Measurements from ENCODE around the gene EIF4E1B.
A peak's percentile ranks its signal among the peaks of the same experiment; 100 is the strongest.

The EIF4E1B gene

DNA sequence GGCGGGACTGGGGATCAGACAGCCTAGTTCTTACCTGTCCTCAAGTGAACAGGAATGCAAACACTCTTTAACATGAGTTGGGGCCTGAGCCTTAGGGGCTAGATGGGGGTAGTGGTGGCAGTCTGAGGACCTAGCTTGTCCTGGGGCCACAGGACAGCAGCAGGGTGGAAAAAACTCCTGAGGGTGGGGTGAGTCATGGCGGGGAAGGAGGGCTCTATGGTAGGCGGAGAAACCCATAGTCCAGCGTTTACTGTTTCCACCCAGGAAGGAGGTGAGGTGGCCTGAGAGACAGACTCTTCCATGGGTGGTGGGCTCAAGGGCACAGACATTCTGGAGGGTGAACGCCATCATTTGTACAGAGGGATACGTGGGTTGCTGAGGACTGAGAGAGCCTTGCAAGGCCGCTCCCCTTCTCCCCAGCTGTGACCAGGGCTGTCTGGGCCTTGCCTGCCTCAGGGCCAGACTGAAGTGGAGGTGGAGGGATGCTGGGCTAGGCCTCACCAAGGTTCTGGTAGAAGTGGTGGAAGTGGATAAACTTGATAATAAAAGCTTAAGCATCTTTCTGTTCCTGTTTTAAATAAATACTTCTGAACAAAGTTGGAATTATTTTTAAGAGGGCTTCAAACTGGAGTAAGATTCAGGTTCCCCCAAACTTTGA lies 15.7 kb downstream of the EIF4E1B start:
- Histone ChIP-seq H3K9ac (ENCODE audit: low read length) (no peak overlapping the region), H2BK5ac (ENCODE audit: low read depth, low read length, poor library complexity) (no peak overlapping the region), H3K27me3 (ENCODE audit: insufficient read depth, low read length) (no peaks in the 10 kb centered on the region), H3K4ac (ENCODE audit: low read depth, low read length) (no peak overlapping the region), H3K4me2 (ENCODE audit: low read length) (no peak overlapping the region), H2BK120ac (ENCODE audit: insufficient read depth, low read length, poor library complexity) (no peak overlapping the region), H3K4me3 (ENCODE audit: low read depth, low read length) (no peak overlapping the region), H4K12ac (ENCODE audit: low read depth, low read length) (no peak overlapping the region), H2BK12ac (ENCODE audit: low read length) (no peak overlapping the region), H3K27ac (ENCODE audit: low read depth, low read length) (no peak overlapping the region), H3K9me3 (ENCODE audit: insufficient read depth, low read depth, low read length) (no peaks in the 10 kb centered on the region), H4K91ac (ENCODE audit: low read depth, low read length) (peak overlapping the region; percentile 72), H3K79me2 (ENCODE audit: control insufficient read depth, insufficient read depth, low read length, poor library complexity) (peaks cover 6% of the 10 kb centered on the region), H2AFZ (ENCODE audit: insufficient read depth, low read length, poor library complexity) (no peak overlapping the region), H2AK5ac (ENCODE audit: low read length) (no peak overlapping the region), H3K4me1 (ENCODE audit: control insufficient read depth in 1 of 2, insufficient read depth in 2 of 2, low read length in 2 of 2) (peaks cover 11 to 12% of the 10 kb centered on the region in 2 experiments), H3K23ac (ENCODE audit: low read length) (no peak overlapping the region), H3K14ac (ENCODE audit: low read length) (no peak overlapping the region), H3K18ac (ENCODE audit: low read length) (no peak overlapping the region), H4K8ac (ENCODE audit: low read depth, low read length) (peak overlapping the region; percentile 83), H3K36me3 (ENCODE audit: control insufficient read depth in 1 of 2, insufficient read depth in 2 of 2, low read length in 2 of 2) (no peaks in the 10 kb centered on the region), H3K79me1 (ENCODE audit: low read length) (peaks cover 10% of the 10 kb centered on the region)
- DNase-seq: peak; percentile 63 to 68
- no CpG with 5 or more reads among the region's 7 CpGs for WGBS (ENCODE audit: extremely low coverage, insufficient coverage, insufficient read length)

DNA sequence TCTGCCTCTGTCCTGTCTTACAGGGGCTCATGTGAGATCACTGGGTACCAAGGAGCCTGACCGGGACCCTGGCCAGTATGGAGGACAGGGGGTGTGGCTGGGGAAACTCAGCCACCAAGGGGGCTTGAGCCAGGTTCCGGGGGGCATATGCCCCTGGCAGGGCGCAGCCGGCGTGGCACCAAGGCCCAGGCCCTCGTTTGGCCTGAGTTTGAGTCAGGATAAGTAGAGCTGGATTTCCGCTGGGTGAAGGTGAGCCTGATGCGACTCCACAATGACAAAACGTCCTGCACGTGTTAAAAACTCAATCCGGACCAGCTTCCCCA lies 16.2 kb downstream of the EIF4E1B start:
- Histone ChIP-seq H3K9me3 (ENCODE audit: insufficient read depth, low read depth, low read length) (no peaks in the 10 kb centered on the region), H2BK5ac (ENCODE audit: low read depth, low read length, poor library complexity) (no peak overlapping the region), H4K12ac (ENCODE audit: low read depth, low read length) (peak overlapping the region; percentile 91), H4K91ac (ENCODE audit: low read depth, low read length) (peak overlapping the region; percentile 72), H3K27ac (ENCODE audit: low read depth, low read length) (peak overlapping the region; percentile 40), H2AFZ (ENCODE audit: insufficient read depth, low read length, poor library complexity) (peak overlapping the region; percentile 95), H3K4me2 (ENCODE audit: low read length) (peak overlapping the region; percentile 86), H3K4me1 (ENCODE audit: control insufficient read depth in 1 of 2, insufficient read depth in 2 of 2, low read length in 2 of 2) (peaks cover 11 to 12% of the 10 kb centered on the region in 2 experiments), H3K14ac (ENCODE audit: low read length) (peak overlapping the region; percentile 36), H3K36me3 (ENCODE audit: control insufficient read depth in 1 of 2, insufficient read depth in 2 of 2, low read length in 2 of 2) (no peaks in the 10 kb centered on the region), H3K4ac (ENCODE audit: low read depth, low read length) (peak overlapping the region; percentile 42), H3K18ac (ENCODE audit: low read length) (peak overlapping the region; percentile 74), H2AK5ac (ENCODE audit: low read length) (peak overlapping the region; percentile 23), H3K23ac (ENCODE audit: low read length) (no peak overlapping the region), H3K4me3 (ENCODE audit: low read depth, low read length) (peak overlapping the region; percentile 47), H3K9ac (ENCODE audit: low read length) (peak overlapping the region; percentile 75), H3K79me2 (ENCODE audit: control insufficient read depth, insufficient read depth, low read length, poor library complexity) (peaks cover 6% of the 10 kb centered on the region), H2BK12ac (ENCODE audit: low read length) (no peak overlapping the region), H3K79me1 (ENCODE audit: low read length) (peaks cover 10% of the 10 kb centered on the region), H2BK120ac (ENCODE audit: insufficient read depth, low read length, poor library complexity) (no peak overlapping the region), H3K27me3 (ENCODE audit: insufficient read depth, low read length) (no peaks in the 10 kb centered on the region), H4K8ac (ENCODE audit: low read depth, low read length) (peak overlapping the region; percentile 83)
- DNase-seq: no peak
- no CpG with 5 or more reads among the region's 11 CpGs for WGBS (ENCODE audit: extremely low coverage, insufficient coverage, insufficient read length)

DNA sequence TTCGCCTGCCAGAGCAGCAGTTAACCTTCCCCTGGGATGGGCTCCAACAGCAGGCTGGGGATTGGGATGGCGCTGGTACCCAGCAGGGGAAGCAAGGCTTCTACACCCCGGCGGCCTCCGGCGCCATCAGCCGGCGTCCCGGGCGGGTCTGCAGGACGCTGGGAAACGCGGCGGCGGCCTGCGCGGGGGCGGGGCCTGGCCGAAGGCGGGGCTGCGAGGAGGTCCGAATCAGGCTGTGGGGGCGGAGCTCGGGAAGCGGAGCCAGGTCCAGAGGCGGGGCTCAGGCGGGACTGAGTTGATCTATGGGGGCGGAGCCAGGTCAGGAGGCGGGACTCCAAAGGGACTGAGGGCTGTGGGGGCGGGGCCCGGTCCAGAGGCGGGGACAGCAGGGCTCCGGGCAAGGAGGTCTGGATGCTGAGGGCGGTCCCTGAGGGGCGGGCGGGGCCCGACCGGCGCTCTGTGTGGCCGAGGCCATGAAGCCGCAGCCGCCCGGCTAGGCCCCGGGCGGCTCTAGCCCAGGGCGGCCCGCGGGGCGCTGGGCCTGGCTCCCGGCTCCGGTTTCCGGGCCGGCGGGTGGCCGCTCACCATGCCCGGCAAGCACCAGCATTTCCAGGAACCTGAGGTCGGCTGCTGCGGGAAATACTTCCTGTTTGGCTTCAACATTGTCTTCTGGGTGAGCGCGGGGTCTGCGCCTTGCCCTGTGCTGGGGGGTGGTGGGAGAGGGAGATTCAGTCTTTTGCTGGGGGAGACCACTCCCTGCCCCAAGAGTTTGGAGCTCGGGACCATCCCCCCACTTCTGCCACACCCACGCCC lies 16.8 kb downstream of the EIF4E1B start, which contains the start of gene TSPAN17:
Gene TSPAN17, plus strand, starts transcription at position 455 of the 813 bp plus-strand sequence. Its CDS starts 132 bp downstream, at position 587.
- Histone ChIP-seq H3K14ac (ENCODE audit: low read length) (peak within 1 kb of the TSS; percentile 89), H3K79me2 (ENCODE audit: control insufficient read depth, insufficient read depth, low read length, poor library complexity) (peaks cover 6% of the 10 kb centered on the region), H3K27me3 (ENCODE audit: insufficient read depth, low read length) (no peaks in the 10 kb centered on the region), H2AK5ac (ENCODE audit: low read length) (peak within 1 kb of the TSS; percentile 26), H3K79me1 (ENCODE audit: low read length) (peaks cover 10% of the 10 kb centered on the region), H4K12ac (ENCODE audit: low read depth, low read length) (peak within 1 kb of the TSS; percentile 91), H2BK12ac (ENCODE audit: low read length) (no peak within 1 kb of the TSS), H3K27ac (ENCODE audit: low read depth, low read length) (peak within 1 kb of the TSS; percentile 40), H3K9ac (ENCODE audit: low read length) (peak within 1 kb of the TSS; percentile 81), H4K8ac (ENCODE audit: low read depth, low read length) (peak within 1 kb of the TSS; percentile 92), H4K91ac (ENCODE audit: low read depth, low read length) (peak within 1 kb of the TSS; percentile 84), H3K36me3 (ENCODE audit: control insufficient read depth in 1 of 2, insufficient read depth in 2 of 2, low read length in 2 of 2) (no peaks in the 10 kb centered on the region), H3K4me2 (ENCODE audit: low read length) (peak within 1 kb of the TSS; percentile 88), H3K4ac (ENCODE audit: low read depth, low read length) (peak within 1 kb of the TSS; percentile 82), H2BK120ac (ENCODE audit: insufficient read depth, low read length, poor library complexity) (peak within 1 kb of the TSS; percentile 73), H2AFZ (ENCODE audit: insufficient read depth, low read length, poor library complexity) (peak within 1 kb of the TSS; percentile 95), H3K9me3 (ENCODE audit: insufficient read depth, low read depth, low read length) (no peaks in the 10 kb centered on the region), H3K4me3 (ENCODE audit: low read depth, low read length) (peak within 1 kb of the TSS; percentile 74), H3K4me1 (ENCODE audit: control insufficient read depth in 1 of 2, insufficient read depth in 2 of 2, low read length in 2 of 2) (peaks cover 11 to 12% of the 10 kb centered on the region in 2 experiments), H3K23ac (ENCODE audit: low read length) (no peak within 1 kb of the TSS), H3K18ac (ENCODE audit: low read length) (peak within 1 kb of the TSS; percentile 76), H2BK5ac (ENCODE audit: low read depth, low read length, poor library complexity) (peak within 1 kb of the TSS; percentile 76)
- peak; percentile 100 for DNase-seq
- WGBS (ENCODE audit: extremely low coverage, insufficient coverage, insufficient read length): no CpG with 5 or more reads among the region's 63 CpGs

DNA sequence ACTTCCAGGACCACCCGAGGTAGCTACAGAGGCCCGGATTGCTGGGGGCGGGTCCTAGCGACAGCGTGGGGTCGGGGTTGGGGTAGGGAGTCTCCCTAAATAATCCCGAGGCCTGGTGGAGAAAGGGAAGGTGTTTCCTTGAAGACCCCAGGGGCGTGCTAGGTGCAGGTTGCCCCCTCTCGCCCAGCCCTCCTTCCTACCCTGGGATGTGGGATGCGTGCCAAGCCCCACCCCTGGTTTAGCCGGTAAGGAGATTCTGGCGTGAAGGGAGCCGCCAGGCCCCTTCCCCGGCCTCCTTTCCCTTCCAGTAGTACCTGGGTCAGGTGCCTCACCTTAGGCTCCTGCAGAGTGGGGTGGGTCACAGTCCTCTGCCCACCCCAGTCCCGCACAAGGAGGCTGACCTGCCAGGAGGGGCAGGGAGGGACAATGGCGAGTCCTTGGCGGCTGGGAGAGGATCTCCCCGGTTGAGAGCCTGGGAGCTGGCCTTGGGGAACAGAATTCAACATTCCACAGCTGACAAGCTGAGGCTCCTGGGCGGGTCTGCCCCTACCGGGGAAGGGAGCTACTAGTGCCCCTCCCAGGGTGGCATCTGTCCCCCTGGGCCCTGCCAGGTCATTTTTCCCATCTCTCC lies 17.5 kb downstream of the EIF4E1B start:
- H2BK12ac ChIP-seq (ENCODE audit: low read length): no peak overlapping the region
- peaks cover 6% of the 10 kb centered on the region for H3K79me2 ChIP-seq (ENCODE audit: control insufficient read depth, insufficient read depth, low read length, poor library complexity)
- peak overlapping the region; percentile 81 for H3K9ac ChIP-seq (ENCODE audit: low read length)
- no peak for DNase-seq
- no peak overlapping the region for H2BK5ac ChIP-seq (ENCODE audit: low read depth, low read length, poor library complexity)
- peak overlapping the region; percentile 93 for H2AFZ ChIP-seq (ENCODE audit: insufficient read depth, low read length, poor library complexity)
- no peak overlapping the region for H3K23ac ChIP-seq (ENCODE audit: low read length)
- WGBS (ENCODE audit: extremely low coverage, insufficient coverage, insufficient read length): no CpG with 5 or more reads among the region's 20 CpGs
- peak overlapping the region; percentile 89 for H3K14ac ChIP-seq (ENCODE audit: low read length)
- H3K27me3 ChIP-seq (ENCODE audit: insufficient read depth, low read length): no peaks in the 10 kb centered on the region
- H4K91ac ChIP-seq (ENCODE audit: low read depth, low read length): peak overlapping the region; percentile 84
- H3K36me3 ChIP-seq (ENCODE audit: control insufficient read depth in 1 of 2, insufficient read depth in 2 of 2, low read length in 2 of 2): peaks cover 0 to 3% of the 10 kb centered on the region in 2 experiments
- H3K4me2 ChIP-seq (ENCODE audit: low read length): peak overlapping the region; percentile 88
- no peak overlapping the region for H3K27ac ChIP-seq (ENCODE audit: low read depth, low read length)
- no peak overlapping the region for H2AK5ac ChIP-seq (ENCODE audit: low read length)
- peak overlapping the region; percentile 92 for H4K8ac ChIP-seq (ENCODE audit: low read depth, low read length)
- peak overlapping the region; percentile 74 for H3K4me3 ChIP-seq (ENCODE audit: low read depth, low read length)
- H4K12ac ChIP-seq (ENCODE audit: low read depth, low read length): peak overlapping the region; percentile 76
- no peak overlapping the region for H3K4ac ChIP-seq (ENCODE audit: low read depth, low read length)
- peak overlapping the region; percentile 76 for H3K18ac ChIP-seq (ENCODE audit: low read length)
- no peaks in the 10 kb centered on the region for H3K9me3 ChIP-seq (ENCODE audit: insufficient read depth, low read depth, low read length)
- peaks cover 11 to 12% of the 10 kb centered on the region in 2 experiments for H3K4me1 ChIP-seq (ENCODE audit: control insufficient read depth in 1 of 2, insufficient read depth in 2 of 2, low read length in 2 of 2)
- peak overlapping the region; percentile 73 for H2BK120ac ChIP-seq (ENCODE audit: insufficient read depth, low read length, poor library complexity)
- peaks cover 10% of the 10 kb centered on the region for H3K79me1 ChIP-seq (ENCODE audit: low read length)

Data from trophoblast cell (in vitro differentiated cells and primary cell).